ENCODE results near the gene SPAG16.
"Not testable (repeated sequence)": the region's sequence is repeated elsewhere in the genome, so short reads cannot be mapped to it uniquely, and the experiment has no call there.

Gene SPAG16

DNA sequence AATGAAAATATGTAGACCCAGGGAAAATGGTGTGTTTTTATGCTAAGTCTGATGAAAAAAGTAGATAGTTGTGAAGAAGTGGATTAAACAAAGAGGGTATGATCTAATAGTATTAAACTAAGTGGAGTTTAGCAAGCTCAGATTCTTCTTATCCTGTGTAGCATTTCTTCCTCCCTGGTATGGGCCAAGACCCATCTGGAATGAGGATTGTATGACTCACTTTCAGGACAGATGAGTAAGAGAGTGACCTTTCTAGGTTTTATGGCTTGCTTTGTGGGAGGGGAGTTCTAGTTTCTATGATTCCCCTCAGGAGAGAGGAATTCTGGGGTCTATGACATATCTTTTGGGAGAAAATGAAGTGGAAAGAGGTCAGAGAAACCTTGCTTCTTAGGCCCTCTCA lies 550.1 kb downstream of the SPAG16 start:
- DNase-seq (no peak), ATAC-seq (no peak)

GRCh38 chr2:213834746-213835145 lies 550.5 kb downstream of the SPAG16 start:
- ATAC-seq (no peak), DNase-seq (no peak)

- no peak for DNase-seq
- ATAC-seq: no peak
These were observed 562.6 kb downstream of the SPAG16 start for GRCh38 chr2:213846856-213847255.

DNA sequence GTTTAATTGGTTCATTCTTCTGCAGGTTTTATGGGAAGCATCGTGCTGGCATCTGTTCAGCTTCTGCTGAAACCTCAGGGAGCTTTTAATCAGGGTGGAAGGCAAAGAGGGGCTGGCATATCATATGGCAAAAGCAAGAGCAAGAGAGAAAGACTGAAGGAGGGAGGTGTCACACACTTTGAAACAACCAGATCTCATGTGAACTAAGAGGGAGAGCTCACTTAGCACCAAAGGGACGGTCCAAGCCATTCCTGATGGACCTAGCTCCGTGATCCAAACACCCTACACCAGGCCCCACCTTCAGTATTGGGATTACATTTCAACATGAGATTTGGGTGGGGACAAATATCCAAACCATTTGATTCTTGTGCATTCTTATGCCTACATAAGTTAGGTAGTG lies 563.1 kb downstream of the SPAG16 start:
- no peak for ATAC-seq
- DNase-seq: no peak

DNA sequence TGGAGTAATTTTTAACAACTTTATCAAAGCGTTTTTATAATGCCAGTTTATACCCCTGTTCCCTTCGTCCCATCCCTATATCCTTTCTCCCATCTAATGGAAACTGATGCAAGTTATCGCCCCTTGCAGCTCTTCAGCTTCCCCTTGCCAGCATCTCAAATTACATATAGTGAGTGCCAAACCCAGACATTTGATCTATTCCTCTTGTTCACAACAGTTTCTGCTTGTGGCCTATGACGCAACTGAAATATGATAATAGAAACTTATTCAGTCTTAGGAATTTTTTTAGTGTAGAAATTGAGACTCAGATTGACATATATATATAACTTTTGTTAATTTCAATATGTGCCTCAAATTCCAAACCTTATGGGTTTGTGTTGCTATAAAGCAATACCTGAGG lies 564.4 kb downstream of the SPAG16 start:
- ATAC-seq: no peak
- DNase-seq: no peak

DNA sequence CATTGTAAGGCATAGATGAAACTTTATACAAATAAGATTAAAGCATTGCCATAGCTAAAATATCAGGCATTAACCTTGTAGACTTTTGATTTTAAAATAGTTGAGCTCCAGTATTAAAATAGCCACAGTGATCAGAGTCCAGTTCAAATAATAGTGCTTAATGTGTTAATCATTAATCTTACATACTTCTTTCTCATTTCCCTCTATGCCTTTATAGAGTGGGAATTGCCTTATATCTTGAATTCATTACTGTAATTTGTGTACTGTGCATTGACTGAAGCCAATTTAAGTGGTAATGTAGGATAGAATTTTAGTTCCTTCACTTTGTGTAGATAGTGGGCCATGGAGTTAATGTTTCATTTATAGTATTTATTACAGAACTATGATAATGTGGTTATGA lies 577.4 kb downstream of the SPAG16 start:
- ATAC-seq: no peak

DNA sequence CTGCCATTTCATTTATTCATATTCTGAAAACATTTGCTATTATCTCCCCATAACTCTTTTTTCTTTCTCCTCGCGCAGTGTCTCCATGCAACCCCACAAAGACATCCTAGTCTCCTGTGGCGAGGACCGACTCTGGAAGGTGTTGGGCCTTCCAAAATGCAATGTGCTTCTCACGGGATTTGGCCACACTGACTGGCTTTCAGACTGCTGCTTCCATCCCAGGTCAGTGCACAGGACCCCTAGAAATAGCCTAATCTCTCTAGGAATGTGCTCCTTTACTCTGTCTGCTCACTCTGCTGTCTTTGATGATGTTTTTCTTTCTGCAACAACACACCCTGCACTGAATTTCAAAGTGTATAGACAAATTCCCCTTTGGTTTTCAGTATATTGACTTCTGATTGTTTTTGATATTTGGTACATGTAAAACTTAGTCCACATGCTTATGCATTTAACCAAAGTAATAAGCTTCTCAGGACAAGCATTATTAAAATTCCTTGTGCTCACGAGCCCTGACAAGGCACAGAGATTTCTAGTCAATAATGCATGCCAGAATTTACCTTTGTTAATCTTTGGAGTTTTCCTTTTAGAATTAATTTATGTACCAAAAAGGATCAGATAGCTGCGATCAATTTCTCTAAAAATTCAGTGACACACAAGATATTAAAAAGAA lies 578.3 kb downstream of the SPAG16 start:
- DNase-seq: no peak
- no peak for ATAC-seq

More for the DNA sequence above, 577.4 kb downstream of the SPAG16 start:
- no peak for DNase-seq

GRCh38 chr2:213863541-213863940 lies 579.3 kb downstream of the SPAG16 start:
- DNase-seq: no peak
- no peak for ATAC-seq

- no peak for ATAC-seq
- DNase-seq: no peak
These were observed 584.3 kb downstream of the SPAG16 start for GRCh38 chr2:213868526-213868925.

GRCh38 chr2:213885485-213885884 lies 601.2 kb downstream of the SPAG16 start:
- DNase-seq (no peak), ATAC-seq (no peak)

GRCh38 chr2:213914510-213914909 lies 630.2 kb downstream of the SPAG16 start:
- ATAC-seq: no peak
- DNase-seq: no peak

DNA sequence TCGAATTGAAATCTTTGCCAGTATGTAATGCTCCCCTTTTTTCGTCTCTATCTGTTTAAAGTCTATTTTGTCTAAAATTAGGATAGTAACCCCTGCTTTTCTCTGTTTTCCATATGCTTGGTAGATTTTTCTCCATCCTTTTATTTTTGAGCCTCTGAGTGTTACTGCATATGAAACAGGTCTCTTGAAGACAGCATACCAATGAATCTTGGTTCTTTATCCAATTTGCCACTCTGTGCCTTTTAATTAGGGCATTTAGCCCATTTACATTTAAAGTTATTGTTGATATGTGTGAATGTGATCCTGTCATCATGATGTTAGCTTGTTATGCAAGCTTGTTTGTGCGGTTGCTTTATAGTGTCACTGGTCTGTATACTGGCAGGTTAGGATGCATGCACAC lies 635.8 kb downstream of the SPAG16 start:
- ATAC-seq: no peak
- DNase-seq: no peak

DNA sequence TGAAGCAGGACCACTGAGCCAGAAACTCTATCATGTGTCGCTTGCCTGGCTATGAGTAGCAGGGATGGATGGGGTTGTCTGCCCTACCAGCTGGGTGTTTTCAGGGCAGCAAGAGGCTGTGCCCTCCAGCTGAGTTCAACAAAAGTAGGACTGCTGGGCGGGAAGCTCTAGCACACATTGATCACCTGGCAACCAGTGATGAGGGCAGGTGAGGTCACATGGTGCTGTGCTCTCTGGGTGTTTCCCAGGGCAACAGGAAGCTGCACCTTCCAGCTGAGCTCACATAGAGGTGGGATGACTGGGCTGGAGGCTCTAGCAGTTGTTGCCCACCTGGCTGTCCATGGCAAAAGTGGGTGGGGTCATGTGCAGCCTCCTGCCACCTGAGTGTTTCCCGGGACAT lies 639.3 kb downstream of the SPAG16 start:
- ATAC-seq (no peak), DNase-seq (no peak)

DNA sequence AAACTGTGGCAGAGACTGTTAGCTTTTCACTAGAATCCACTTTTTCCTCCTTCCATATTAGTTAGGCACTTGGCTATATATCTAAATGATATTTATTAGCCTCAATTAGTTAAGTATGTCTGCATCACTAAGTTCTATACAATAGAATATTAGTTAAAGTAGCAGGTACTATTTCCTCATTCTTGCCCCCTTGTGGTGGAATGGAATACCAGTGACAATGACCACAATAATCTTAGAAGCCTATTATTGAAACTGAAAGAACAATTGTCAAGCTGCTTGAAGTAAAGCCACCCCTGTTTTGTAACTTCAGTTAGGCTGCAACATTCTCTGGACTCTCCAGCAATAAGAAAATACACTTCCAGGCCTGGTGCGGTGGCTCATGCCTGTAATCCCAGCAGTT lies 650.3 kb downstream of the SPAG16 start:
- DNase-seq (no peak), ATAC-seq (peak; percentile 36)

GRCh38 chr2:213958086-213958485 lies 673.8 kb downstream of the SPAG16 start:
- ATAC-seq (no peak), DNase-seq (no peak)

GRCh38 chr2:213959589-213959988 lies 675.3 kb downstream of the SPAG16 start:
- no peak for ATAC-seq
- no peak for DNase-seq

- DNase-seq: no peak
- no peak for ATAC-seq
These were observed 687.3 kb downstream of the SPAG16 start for GRCh38 chr2:213971536-213971935.

DNA sequence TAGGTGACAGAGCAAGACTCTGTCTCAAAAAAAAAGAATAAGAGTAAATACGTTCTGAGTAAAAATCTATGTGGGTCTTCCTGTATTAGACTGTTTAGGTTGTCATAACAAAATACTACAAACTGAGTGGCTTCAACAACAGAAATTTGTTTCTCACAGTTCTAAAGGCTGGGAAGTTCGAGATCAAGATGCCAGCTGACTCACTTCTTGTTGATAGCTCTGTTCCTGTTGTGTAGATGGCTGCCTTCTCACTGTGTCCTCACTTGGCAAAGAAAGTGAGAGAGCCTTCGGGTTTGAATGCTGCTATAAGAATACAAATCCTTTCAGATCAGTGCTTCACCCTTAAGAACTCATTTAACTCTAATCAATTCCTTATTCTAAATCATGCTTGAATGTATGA lies 696.6 kb downstream of the SPAG16 start:
- DNase-seq: no peak

DNA sequence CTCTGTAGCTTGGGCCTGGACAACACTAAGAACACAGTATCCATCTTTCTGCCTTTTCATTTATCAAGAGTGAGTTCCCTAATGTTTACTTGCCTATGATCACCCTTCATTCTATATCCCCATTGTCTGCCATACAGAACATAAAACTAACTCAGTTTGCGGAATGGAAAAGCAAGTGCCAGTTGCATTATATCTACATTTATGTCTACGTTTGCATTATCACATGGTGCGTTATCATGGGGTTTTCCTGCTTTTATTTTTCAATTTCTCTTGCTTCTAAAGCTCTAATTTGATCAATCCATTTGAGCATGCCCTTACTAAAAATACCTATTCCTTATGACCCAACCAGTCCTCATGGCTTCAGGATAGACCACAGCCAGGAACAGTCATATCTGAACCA lies 704.9 kb downstream of the SPAG16 start:
- no peak for ATAC-seq

More for the DNA sequence above, 696.6 kb downstream of the SPAG16 start:
- no peak for ATAC-seq

DNA sequence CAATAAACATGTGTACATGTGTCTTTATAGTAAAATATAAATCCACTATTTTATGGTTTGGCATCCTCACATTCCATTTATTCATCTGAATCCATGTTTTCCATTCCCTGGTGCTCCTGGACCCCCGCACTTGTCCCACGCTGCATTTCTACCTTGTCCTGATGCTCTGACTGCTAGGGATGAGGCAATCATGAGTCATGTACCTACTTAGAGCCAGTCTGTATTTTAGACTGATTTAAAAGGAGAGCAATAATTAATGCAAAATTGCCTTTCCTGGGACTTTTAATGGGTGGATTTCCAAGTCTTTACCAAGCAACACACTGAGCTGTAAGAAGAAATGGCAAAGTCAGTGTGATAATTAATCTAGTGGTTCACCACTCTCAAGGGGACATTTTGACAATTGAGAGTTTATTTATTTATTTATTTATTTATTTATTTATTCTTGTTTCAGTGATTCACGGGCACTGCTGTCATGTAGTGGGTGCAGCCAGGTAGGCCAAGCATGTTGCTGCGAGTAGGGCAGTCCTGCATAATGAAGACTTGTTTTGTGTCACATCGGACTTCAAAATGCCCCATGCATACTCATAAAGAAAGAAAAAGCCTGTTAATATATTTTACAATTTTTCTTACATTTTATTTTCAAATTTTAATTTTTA lies 707.3 kb downstream of the SPAG16 start:
- ATAC-seq: no peak
- DNase-seq: no peak

More for the DNA sequence above, 704.9 kb downstream of the SPAG16 start:
- DNase-seq: no peak

DNA sequence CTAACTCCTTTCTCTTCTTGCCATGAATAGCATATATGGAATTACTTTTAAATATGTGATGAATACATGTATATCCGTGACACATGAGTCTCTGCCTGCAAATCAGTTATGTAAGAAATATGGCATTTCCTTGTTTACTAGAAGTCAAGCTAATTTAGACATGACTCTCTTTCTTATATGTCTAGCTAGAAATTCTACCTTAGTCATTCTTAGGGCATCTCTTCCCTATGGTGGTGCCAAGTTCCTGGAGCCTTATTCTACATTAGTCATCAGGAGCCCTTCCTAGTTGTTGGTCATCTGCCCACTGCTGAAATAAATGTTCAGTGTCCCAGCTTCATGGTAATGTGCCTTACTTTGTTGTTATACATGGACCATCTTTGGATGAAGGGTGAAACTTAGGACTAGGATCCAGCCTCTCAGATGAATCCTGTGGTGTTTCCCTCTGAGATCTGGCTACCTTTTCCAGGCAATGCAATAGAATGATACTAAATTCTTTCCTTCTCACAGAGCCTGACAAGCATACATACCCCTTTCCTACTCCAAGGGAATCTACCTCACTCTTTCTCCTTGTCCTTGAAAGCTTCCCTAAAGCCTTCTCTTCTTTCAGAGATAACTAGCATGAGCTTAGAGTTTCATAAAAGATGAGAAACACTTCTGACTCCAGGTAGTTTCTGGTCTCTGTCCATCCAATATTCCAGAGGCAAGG lies 711.3 kb downstream of the SPAG16 start:
- DNase-seq: no peak
- ATAC-seq: no peak

- not testable (repeated sequence) for ATAC-seq, DNase-seq
These were observed 714.7 kb downstream of the SPAG16 start for GRCh38 chr2:213998976-213999375.

DNA sequence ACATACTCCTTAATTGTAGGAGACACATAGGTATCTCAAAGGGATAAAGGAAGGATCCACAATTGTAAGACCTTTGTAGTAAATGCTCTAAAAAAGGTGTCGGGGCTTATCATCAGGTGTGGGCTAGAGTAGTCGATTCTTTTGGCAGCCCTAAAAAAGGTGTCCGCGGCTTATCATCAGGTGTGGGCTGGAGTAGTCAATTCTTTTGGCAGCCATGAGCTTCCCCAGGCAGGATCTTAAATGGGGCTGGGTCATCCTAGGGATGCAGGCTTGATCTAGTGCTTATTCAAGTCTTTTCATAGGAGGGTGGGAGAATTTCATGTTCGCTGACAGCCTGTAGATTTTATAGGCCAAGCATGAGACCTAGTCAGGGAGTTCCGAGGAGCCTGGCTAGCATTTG lies 720.2 kb downstream of the SPAG16 start:
- DNase-seq: no peak
- ATAC-seq: no peak
